K562 (cell line): ENCODE measurements around the gene FAM78B. TPM values are rescaled to one million over a fixed set of nuclear protein-coding genes. Genes with fewer than 3 reads are reported as not detected.

Experiments
- ATAC-seq: fragments of 200-7000 bp; cut with Tn5 transposase; 3 replicates; pipeline ENCODE4 v1.9.1; 2020; ENCODE audit warnings: moderate library complexity
- BruUV-seq: library from RNA; stranded (reverse); fragments of 400-500 nt; replicated peaks from 2 replicates; lab custom pipeline; 2021; lab: Mats Ljungman, UMichigan
- CTCF ChIA-PET: fragments of 300-600 bp; formaldehyde crosslinking; extraction: SDS; loops from one replicate; lab custom pipeline; 2021; ENCODE audit warnings: low intra/inter-chr PET ratio; lab: Yijun Ruan, JAX
- POLR2A ChIA-PET: fragments of 300-600, 350-650 bp; sonication (Branson Sonifier 250); formaldehyde crosslinking; extraction: SDS; loops from one replicate; lab custom pipeline; 2021; ENCODE audit warnings: antibody characterized with exemption, inconsistent platforms; lab: Yijun Ruan, JAX
- DNase-seq, 4 experiments: peaks; one replicate each; pipeline versions ENCODE4 v3.0.0 to v3.0.0-alpha.2; 2011 to 2018; ENCODE audit warnings: low spot score in 3 of 4, mixed read lengths in 3 of 4; ENCODE audit errors: extremely low read depth in 1 of 4
- FAIRE-seq: peaks from 2 replicates; lab custom pipeline; 2011; peaks lifted over from hg19 to GRCh38; lab: Jason Lieb, UNC
- H2AFZ ChIP-seq: 2 replicates; pipeline ENCODE4 v1.6.0; 2011; ENCODE audit warnings: low read depth, low read length, control low read depth, inconsistent platforms
- H3K27ac ChIP-seq: fragments of 200-600 bp; 3 replicates; pipeline ENCODE4 v1.8.0; 2011; ENCODE audit warnings: low read depth, mild to moderate bottlenecking, control low read depth, inconsistent platforms, low read length, moderate library complexity, mixed read lengths; ENCODE audit errors: extremely low read depth
- H3K27me3 ChIP-seq, 2 experiments: fragments of 300-600 bp in 1 of 2; 2 replicates in 1 of 2; 3 replicates in 1 of 2; pipeline versions ENCODE4 v1.6.0 to v1.8.0; 2011; ENCODE audit warnings: inconsistent platforms in 2 of 2, low read length in 2 of 2, mild to moderate bottlenecking in 1 of 2, mixed read lengths in 1 of 2, moderate library complexity in 1 of 2; ENCODE audit not compliant: control insufficient read depth in 2 of 2, insufficient read depth in 2 of 2
- H3K36me3 ChIP-seq: fragments of 300-600 bp; 3 replicates; pipeline ENCODE4 v1.8.0; 2011; ENCODE audit warnings: mild to moderate bottlenecking, low read length, inconsistent platforms; ENCODE audit not compliant: control insufficient read depth, insufficient read depth
- H3K4me1 ChIP-seq, 2 experiments: fragments of 200-600 bp in 1 of 2; replicated peaks in 1 of 2; 2 replicates in 1 of 2; 3 replicates in 1 of 2; pipeline versions ENCODE4 v1.5.1 to v1.8.0; 2011; ENCODE audit warnings: inconsistent platforms in 2 of 2, low read length in 2 of 2, mild to moderate bottlenecking in 1 of 2, mixed read lengths in 1 of 2, moderate library complexity in 1 of 2; ENCODE audit not compliant: control insufficient read depth in 2 of 2, insufficient read depth in 2 of 2
- H3K4me2 ChIP-seq: 2 replicates; pipeline ENCODE4 v1.6.1; 2011; ENCODE audit warnings: low read length, control low read depth, inconsistent platforms, mixed read lengths; ENCODE audit not compliant: insufficient read depth
- H3K4me3 ChIP-seq: fragments of 200-600 bp; sonication (generic), shearing (Covaris generic); 2 replicates; pipeline ENCODE4 v1.5.1; 2016; ENCODE audit warnings: control low read depth, inconsistent platforms
- H3K79me2 ChIP-seq: fragments of 200-600 bp; 3 replicates; pipeline ENCODE4 v1.8.0; 2011; ENCODE audit warnings: low read length, inconsistent platforms; ENCODE audit not compliant: control insufficient read depth, insufficient read depth
- H3K9ac ChIP-seq, 2 experiments: 2 replicates each; pipeline versions ENCODE4 v1.6.0 to v1.6.1; 2011; ENCODE audit warnings: low read depth in 2 of 2, low read length in 2 of 2, control low read depth in 1 of 2, inconsistent platforms in 1 of 2, mild to moderate bottlenecking in 1 of 2, mixed read lengths in 1 of 2; ENCODE audit not compliant: insufficient read depth in 1 of 2
- H3K9me1 ChIP-seq: one replicate; pipeline ENCODE4 v1.6.0; 2011; ENCODE audit warnings: inconsistent platforms, mild to moderate bottlenecking, low read length, moderate library complexity; ENCODE audit not compliant: control insufficient read depth, insufficient read depth
- H3K9me3 ChIP-seq: replicated peaks from 2 replicates; pipeline ENCODE4 v1.5.1; 2011; ENCODE audit warnings: low read depth, low read length, inconsistent platforms; ENCODE audit not compliant: control insufficient read depth, insufficient read depth
- H4K20me1 ChIP-seq: replicated peaks from 2 replicates; pipeline ENCODE4 v1.6.1; 2011; ENCODE audit warnings: low read length, inconsistent platforms, mixed read lengths; ENCODE audit not compliant: control insufficient read depth, insufficient read depth
- MIER1 ChIP-seq: fragments of 450-650 bp; IDR thresholded peaks from 2 replicates; pipeline ENCODE4 v1.6.1; 2016; ENCODE audit warnings: antibody characterized with exemption, mild to moderate bottlenecking, low read depth
- RBFOX2 ChIP-seq: fragments of 200-400 bp; formaldehyde crosslinking; IDR thresholded peaks from 2 replicates; pipeline ENCODE4 v1.6.1; 2017; ENCODE audit warnings: low read depth, mild to moderate bottlenecking, low read length, moderate library complexity
- TSC22D4 ChIP-seq: fragments of 450-650 bp; IDR thresholded peaks from 2 replicates; pipeline ENCODE4 v1.6.1; 2016; ENCODE audit warnings: missing genetic modification characterization, missing biosample characterization, control low read depth
- ZFP91 ChIP-seq: sonication (generic); formaldehyde crosslinking; IDR thresholded peaks from 2 replicates; pipeline ENCODE4 v1.8.0; 2022; ENCODE audit warnings: mild to moderate bottlenecking, missing genetic modification reagents
- ZNF263 ChIP-seq: sonication (generic); formaldehyde crosslinking; IDR thresholded peaks from 2 replicates; pipeline ENCODE4 v1.8.0; 2022; ENCODE audit warnings: mild to moderate bottlenecking, missing genetic modification reagents, borderline replicate concordance
- ZNF584 ChIP-seq: fragments of 200-800 bp; sonication (Bioruptor generic); IDR thresholded peaks from 2 replicates; pipeline ENCODE4 v1.6.1; 2016; ENCODE audit warnings: low read depth, mild to moderate bottlenecking, missing genetic modification characterization, missing compliant biosample characterization
- in situ Hi-C: fragments of 300-500 bp; cut with MboI; formaldehyde crosslinking; loops from 4 replicates; pipeline ENCODE4 v1.15.0; 2018; ENCODE audit warnings: inconsistent platforms, mixed read lengths
- intact Hi-C: fragments of 100-400 bp; cut with micrococcal nuclease; formaldehyde crosslinking; loops from 2 replicates; pipeline ENCODE4 v1.14.2; 2022
- polyA plus RNA-seq, 8 experiments: library from polyadenylated mRNA; depleted of rRNA in 4 of 8; stranded (reverse) in 5 of 8; unstranded in 3 of 8; fragments of >200 nt; fragmentation: Nextera tagmentation in 2 of 8; fragmentation: Illumina TruSeq in 1 of 8; extraction: Ambion mirVana in 2 of 8; extraction: Trizol in 1 of 8; gene quantifications; 2 replicates each; pipeline versions ENCODE4 v1.2.1 to v1.2.3, GENCODE V29; 2011 to 2014; ENCODE audit warnings: inconsistent platforms in 1 of 8, missing spikeins in 1 of 8
- total RNA-seq, 7 experiments: library from RNA; depleted of rRNA in 6 of 7; stranded (reverse); fragments of >200 nt in 6 of 7; fragmentation: Illumina TruSeq in 2 of 7; extraction: Trizol in 2 of 7; gene quantifications; 2 replicates each; pipeline versions ENCODE4 v1.2.1 to v1.2.3, GENCODE V29; 2011 to 2021; ENCODE audit warnings: low replicate concordance in 1 of 7
- TF ChIP-seq, protein P1 (sequence below): IDR thresholded peaks from 3 replicates; pipeline ENCODE4 v1.6.1; 2011; ENCODE audit warnings: borderline replicate concordance, mild to moderate bottlenecking; ENCODE audit not compliant: insufficient read length, insufficient read depth

FAM78B gene
- total and polyA plus RNA-seq, 9 of the 15 experiments (the other 6 are each of a cell fraction or from before 2014, with no cell fraction given) = 0.04 to 0.43 (median 0.29) TPM; not detected in 1

DNA sequence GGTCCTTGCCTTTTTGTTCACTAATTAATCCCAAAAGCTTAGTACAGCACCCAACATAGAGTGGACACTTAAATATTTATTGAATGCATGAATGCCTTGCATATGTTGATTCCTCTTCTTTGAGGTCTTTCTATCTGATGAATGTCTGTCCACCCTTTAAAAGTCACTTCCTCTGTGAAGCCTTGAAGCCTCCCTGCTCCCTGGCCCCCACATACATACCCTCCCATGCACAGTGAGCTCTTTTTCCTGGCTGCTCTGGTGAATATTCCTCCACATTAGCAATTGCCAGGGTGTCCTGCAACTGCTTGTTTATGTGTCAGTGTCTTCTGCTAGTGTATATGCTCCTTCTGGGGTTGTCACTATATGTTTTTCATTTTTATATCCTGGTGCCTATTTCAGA lies 8.2 kb upstream of the FAM78B start:
- no peaks in the 10 kb centered on the region for H3K9me1 ChIP-seq
- no peak for DNase-seq
- intact Hi-C loops = no loop called here
- H2AFZ ChIP-seq = no peak overlapping the region
- H3K4me3 ChIP-seq = no peak overlapping the region
- no peaks in the 10 kb centered on the region for H3K9me3 ChIP-seq
- H3K4me1 ChIP-seq = no peaks in the 10 kb centered on the region
- H4K20me1 ChIP-seq = no peaks in the 10 kb centered on the region
- TF ChIP-seq TSC22D4 (tag) = no peak
- no peak for TF ChIP-seq ZNF263
- no peak for TF ChIP-seq RBFOX2
- no peak for TF ChIP-seq ZNF584 (CRISPR knock-in tag)
- no peak for TF ChIP-seq ZFP91
- TF ChIP-seq, protein P1, sequence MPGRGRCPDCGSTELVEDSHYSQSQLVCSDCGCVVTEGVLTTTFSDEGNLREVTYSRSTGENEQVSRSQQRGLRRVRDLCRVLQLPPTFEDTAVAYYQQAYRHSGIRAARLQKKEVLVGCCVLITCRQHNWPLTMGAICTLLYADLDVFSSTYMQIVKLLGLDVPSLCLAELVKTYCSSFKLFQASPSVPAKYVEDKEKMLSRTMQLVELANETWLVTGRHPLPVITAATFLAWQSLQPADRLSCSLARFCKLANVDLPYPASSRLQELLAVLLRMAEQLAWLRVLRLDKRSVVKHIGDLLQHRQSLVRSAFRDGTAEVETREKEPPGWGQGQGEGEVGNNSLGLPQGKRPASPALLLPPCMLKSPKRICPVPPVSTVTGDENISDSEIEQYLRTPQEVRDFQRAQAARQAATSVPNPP = no peak
- no peak for TF ChIP-seq MIER1
- TF ChIP-seq, all 486 proteins: peak for 0
- BruUV-seq = no TSS peak
- ATAC-seq = no peak
- H3K36me3 ChIP-seq = no peaks in the 10 kb centered on the region
- H3K4me2 ChIP-seq = no peak overlapping the region
- H3K27ac ChIP-seq = no peak overlapping the region
- POLR2A ChIA-PET = interaction anchor here (1.5 kb wide), 1 partner anchor 14 kb away, joined by 5 read pairs; no protein-coding TSS in a partner anchor
- FAIRE-seq = no peak
- H3K27me3 ChIP-seq = peaks cover 0 to 4% of the 10 kb centered on the region in 2 experiments; a peak in 1 of 5 replicates
- no peaks in the 10 kb centered on the region for H3K79me2 ChIP-seq
- CTCF ChIA-PET = no interaction called here
- no peak overlapping the region for H3K9ac ChIP-seq
- in situ Hi-C loops = loop anchor here (25.0 kb wide), 1 partner anchor 1512 kb away; no protein-coding TSS in a partner anchor
